KMS-11 (cell line): ENCODE measurements around the gene CR1L.
"Not testable (repeated sequence)": the region's sequence is repeated elsewhere in the genome, so short reads cannot be mapped to it uniquely, and the experiment has no call there.

Experiments
- H2AFZ ChIP-seq: fragments of 200-600 bp; sonication (generic); 2 replicates; pipeline ENCODE4 v1.6.1; 2016; ENCODE audit warnings: antibody characterized with exemption, mixed run types, low read depth
- H3K27ac ChIP-seq: fragments of 200-600 bp; sonication (generic); 2 replicates; pipeline ENCODE4 v1.6.1; 2016; ENCODE audit warnings: mild to moderate bottlenecking, mixed run types
- H3K27me3 ChIP-seq: fragments of 200-600 bp; sonication (generic); 2 replicates; pipeline ENCODE4 v1.6.1; 2017; ENCODE audit warnings: mild to moderate bottlenecking, low read depth, mixed run types, moderate library complexity; ENCODE audit not compliant: insufficient read depth
- H3K36me3 ChIP-seq: fragments of 200-600 bp; sonication (generic); 2 replicates; pipeline ENCODE4 v1.6.1; 2017; ENCODE audit warnings: mild to moderate bottlenecking, mixed run types; ENCODE audit not compliant: insufficient read depth
- H3K4me1 ChIP-seq: fragments of 200-600 bp; sonication (generic); 2 replicates; pipeline ENCODE4 v1.6.1; 2016; ENCODE audit warnings: mild to moderate bottlenecking, low read depth, mixed run types; ENCODE audit not compliant: poor library complexity, severe bottlenecking
- H3K4me2 ChIP-seq: fragments of 200-600 bp; sonication (generic); 2 replicates; pipeline ENCODE4 v1.7.0; 2016; ENCODE audit warnings: mild to moderate bottlenecking, mixed run types
- H3K4me3 ChIP-seq: fragments of 200-600 bp; sonication (generic); IDR thresholded peaks from 2 replicates; pipeline ENCODE4 v1.6.1; 2017; ENCODE audit warnings: low read depth, low read length, mixed read lengths; ENCODE audit not compliant: insufficient read depth
- H3K79me2 ChIP-seq: fragments of 200-600 bp; sonication (generic); 2 replicates; pipeline ENCODE4 v1.6.1; 2016; ENCODE audit warnings: low read depth, mixed run types; ENCODE audit not compliant: insufficient read depth
- H3K9ac ChIP-seq: fragments of 200-600 bp; sonication (generic); 2 replicates; pipeline ENCODE4 v1.6.1; 2016; ENCODE audit warnings: mild to moderate bottlenecking, mixed run types
- H4K20me1 ChIP-seq: fragments of 200-600 bp; sonication (generic); 2 replicates; pipeline ENCODE4 v1.6.1; 2016; ENCODE audit warnings: mild to moderate bottlenecking, mixed run types; ENCODE audit not compliant: insufficient read depth
- TF ChIP-seq, protein P1 (sequence below): fragments of 200-600 bp; sonication (generic); conservative IDR thresholded peaks from 2 replicates; pipeline ENCODE4 v1.6.1; 2017; ENCODE audit warnings: low read depth, mild to moderate bottlenecking, antibody characterized with exemption, low read length, moderate library complexity, mixed read lengths

The CR1L gene

DNA sequence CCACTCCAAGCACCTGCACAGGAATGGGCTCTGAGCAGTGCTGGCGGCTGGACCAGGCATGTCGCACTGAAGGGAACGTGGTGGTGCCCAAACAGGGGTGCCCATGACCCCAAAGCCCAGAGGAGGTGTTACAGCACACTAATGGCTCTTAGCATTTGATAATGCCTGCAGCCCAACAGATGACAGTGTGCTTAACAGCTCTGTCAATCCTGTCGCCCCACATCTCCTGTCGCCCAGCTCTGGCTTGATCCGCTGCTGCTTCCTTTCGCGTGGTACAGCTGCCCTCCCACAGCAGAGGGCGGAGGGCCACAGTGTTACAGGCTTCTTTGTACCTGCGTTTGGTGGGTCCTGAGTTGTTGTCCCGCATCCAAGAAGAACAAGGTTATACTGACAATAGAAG lies 32.2 kb upstream of the CR1L start:
- Histone ChIP-seq H3K36me3 (no peaks in the 10 kb centered on the region), H3K4me3 (no peak overlapping the region), H3K27me3 (no peaks in the 10 kb centered on the region), H3K79me2 (no peaks in the 10 kb centered on the region), H3K4me2 (no peak overlapping the region), H2AFZ (no peak overlapping the region), H3K4me1 (no peaks in the 10 kb centered on the region), H3K27ac (no peak overlapping the region), H4K20me1 (no peaks in the 10 kb centered on the region), H3K9ac (no peak overlapping the region)
- TF ChIP-seq, protein P1, sequence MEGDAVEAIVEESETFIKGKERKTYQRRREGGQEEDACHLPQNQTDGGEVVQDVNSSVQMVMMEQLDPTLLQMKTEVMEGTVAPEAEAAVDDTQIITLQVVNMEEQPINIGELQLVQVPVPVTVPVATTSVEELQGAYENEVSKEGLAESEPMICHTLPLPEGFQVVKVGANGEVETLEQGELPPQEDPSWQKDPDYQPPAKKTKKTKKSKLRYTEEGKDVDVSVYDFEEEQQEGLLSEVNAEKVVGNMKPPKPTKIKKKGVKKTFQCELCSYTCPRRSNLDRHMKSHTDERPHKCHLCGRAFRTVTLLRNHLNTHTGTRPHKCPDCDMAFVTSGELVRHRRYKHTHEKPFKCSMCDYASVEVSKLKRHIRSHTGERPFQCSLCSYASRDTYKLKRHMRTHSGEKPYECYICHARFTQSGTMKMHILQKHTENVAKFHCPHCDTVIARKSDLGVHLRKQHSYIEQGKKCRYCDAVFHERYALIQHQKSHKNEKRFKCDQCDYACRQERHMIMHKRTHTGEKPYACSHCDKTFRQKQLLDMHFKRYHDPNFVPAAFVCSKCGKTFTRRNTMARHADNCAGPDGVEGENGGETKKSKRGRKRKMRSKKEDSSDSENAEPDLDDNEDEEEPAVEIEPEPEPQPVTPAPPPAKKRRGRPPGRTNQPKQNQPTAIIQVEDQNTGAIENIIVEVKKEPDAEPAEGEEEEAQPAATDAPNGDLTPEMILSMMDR, result no peak

DNA sequence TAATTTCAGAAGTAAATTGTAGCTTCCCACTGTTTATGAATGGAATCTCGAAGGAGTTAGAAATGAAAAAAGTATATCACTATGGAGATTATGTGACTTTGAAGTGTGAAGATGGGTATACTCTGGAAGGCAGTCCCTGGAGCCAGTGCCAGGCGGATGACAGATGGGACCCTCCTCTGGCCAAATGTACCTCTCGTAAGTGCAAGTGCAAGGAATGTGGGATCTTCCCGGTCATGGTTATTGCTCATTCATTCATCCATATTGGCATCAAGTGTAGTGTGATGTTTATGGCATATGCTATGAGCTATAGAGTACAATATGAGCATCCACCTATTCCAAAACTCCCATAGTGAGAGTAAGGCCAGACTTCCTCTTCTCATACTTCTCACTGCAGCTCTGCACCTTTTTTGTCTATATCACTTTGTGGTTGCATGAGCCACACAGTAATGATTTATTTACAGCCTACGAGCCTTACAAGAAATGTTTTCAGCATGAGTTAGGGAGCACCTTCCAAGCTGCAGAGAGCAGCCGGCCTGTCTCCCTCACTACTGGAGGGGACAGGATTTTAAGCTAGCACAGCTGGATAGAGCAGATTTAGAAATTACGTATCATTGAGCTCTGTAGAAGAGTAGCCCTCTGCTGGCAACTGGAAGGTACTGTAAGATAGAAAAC lies 24.9 kb upstream of the CR1L start:
- H3K27ac ChIP-seq, result no peak overlapping the region
- no peaks in the 10 kb centered on the region for H3K4me1 ChIP-seq
- no peaks in the 10 kb centered on the region for H3K36me3 ChIP-seq
- no peak overlapping the region for H3K9ac ChIP-seq
- no peaks in the 10 kb centered on the region for H3K27me3 ChIP-seq
- no peak overlapping the region for H3K4me2 ChIP-seq
- TF ChIP-seq, protein P1, result peak; percentile 90
- H3K79me2 ChIP-seq, result no peaks in the 10 kb centered on the region
- no peaks in the 10 kb centered on the region for H4K20me1 ChIP-seq
- H3K4me3 ChIP-seq, result no peak overlapping the region
- peak overlapping the region; percentile 21; the same call in 1 of the 2 replicates for H2AFZ ChIP-seq

DNA sequence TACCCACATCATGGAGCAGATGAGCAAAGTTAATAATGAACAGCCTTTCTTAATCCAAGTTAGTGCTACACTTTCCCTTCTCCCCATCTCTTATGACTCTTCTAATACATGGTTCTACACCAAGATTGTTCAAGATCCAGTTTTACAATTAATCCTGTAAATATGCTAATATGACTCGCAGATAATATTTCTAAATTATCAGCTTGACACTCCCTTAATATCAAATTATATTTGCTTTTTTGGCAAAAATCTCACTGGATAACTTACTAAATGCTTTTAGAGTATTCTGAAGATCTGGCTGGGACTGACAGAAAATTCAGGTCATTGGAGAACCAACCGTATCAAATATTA lies 24.4 kb upstream of the CR1L start:
- H4K20me1 ChIP-seq, result no peaks in the 10 kb centered on the region

DNA sequence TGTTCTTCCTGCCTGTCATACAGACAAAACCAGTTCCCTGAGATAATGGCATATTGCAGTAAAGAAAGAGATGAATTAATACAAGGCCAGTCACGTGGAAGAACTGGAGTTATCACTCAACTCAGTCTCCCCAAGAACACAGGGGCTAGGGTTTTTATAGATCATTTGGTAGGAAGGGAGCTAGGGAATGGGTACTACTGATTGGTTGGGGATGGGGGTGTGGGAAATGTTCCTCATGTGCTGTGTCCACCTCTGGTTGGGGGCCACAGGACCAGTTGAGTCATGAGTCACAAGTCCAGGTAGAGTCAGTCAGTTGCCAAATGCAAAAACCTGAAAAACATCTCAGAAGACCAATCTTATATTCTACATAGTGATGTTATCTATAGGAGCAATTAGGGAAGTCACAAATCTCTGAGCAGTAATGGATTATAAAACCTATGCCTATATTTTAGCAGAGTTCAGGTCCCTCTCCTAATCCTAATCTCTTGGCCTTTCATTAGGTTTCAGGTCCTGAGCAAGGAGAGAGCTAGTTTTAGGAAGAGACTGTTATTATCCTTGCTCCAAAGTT lies 19.3 kb upstream of the CR1L start:
- not testable (repeated sequence) for H3K36me3 ChIP-seq, H4K20me1 ChIP-seq, H3K27ac ChIP-seq, H3K4me2 ChIP-seq, H3K9ac ChIP-seq, H3K4me3 ChIP-seq, H3K4me1 ChIP-seq, H2AFZ ChIP-seq, H3K27me3 ChIP-seq, H3K79me2 ChIP-seq

More for the DNA sequence above, 24.4 kb upstream of the CR1L start:
- H3K79me2 ChIP-seq, result no peaks in the 10 kb centered on the region
- TF ChIP-seq, protein P1, result peak; percentile 33; the same call in 1 of the 2 replicates
- H3K4me2 ChIP-seq, result no peak overlapping the region
- H3K9ac ChIP-seq, result no peak overlapping the region
- H3K4me3 ChIP-seq, result no peak overlapping the region
- no peaks in the 10 kb centered on the region for H3K36me3 ChIP-seq
- H2AFZ ChIP-seq, result no peak overlapping the region
- H3K4me1 ChIP-seq, result no peaks in the 10 kb centered on the region
- H3K27ac ChIP-seq, result no peak overlapping the region
- H3K27me3 ChIP-seq, result no peaks in the 10 kb centered on the region

DNA sequence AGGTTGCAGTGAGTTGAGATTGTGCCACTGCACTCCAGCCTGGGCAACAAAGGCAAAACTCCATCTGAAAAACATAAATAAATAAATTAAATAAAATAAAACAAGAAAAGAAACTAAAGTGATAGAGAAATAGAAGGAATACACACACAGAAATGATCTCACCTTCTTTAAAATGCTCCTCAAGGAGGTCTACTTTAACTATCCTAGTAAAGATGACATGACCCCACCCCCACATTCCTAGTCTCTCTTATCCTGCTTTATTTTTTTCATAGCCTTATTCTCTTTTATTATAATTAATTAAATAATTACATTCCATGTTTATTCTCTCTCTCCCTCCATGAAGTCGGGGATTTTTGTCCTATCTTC lies 18.0 kb upstream of the CR1L start:
- no peak overlapping the region for H3K9ac ChIP-seq
- H3K27me3 ChIP-seq, result no peaks in the 10 kb centered on the region
- no peaks in the 10 kb centered on the region for H3K79me2 ChIP-seq
- H3K4me1 ChIP-seq, result no peaks in the 10 kb centered on the region
- no peaks in the 10 kb centered on the region for H4K20me1 ChIP-seq
- H3K27ac ChIP-seq, result no peak overlapping the region
- no peak overlapping the region for H2AFZ ChIP-seq
- H3K4me2 ChIP-seq, result no peak overlapping the region
- TF ChIP-seq, protein P1, result no peak
- no peak overlapping the region for H3K4me3 ChIP-seq
- H3K36me3 ChIP-seq, result no peaks in the 10 kb centered on the region
